ENCODE measurements around the gene IQCE. TPM values are rescaled to one million over a fixed set of nuclear protein-coding genes. Genes with fewer than 3 reads are reported as not detected.

IQCE gene
- total RNA-seq, 1 experiment from 2014 or later: 21.4 TPM

- Histone ChIP-seq H3K27me3 (ENCODE audit: insufficient read depth, low read length) (no peaks in the 10 kb centered on the region), H3K9me2 (ENCODE audit: insufficient read depth) (no peaks in the 10 kb centered on the region), H3K9ac (ENCODE audit: low read length) (no peak overlapping the region), H3K4me2 (ENCODE audit: low read length) (no peak overlapping the region), H3K4me1 (ENCODE audit: control insufficient read depth in 1 of 2, insufficient read depth in 2 of 2, low read length in 2 of 2) (peaks cover 0 to under 1% of the 10 kb centered on the region in 2 experiments; a peak in 1 of 4 replicates), H3K79me2 (ENCODE audit: insufficient read depth, low read length) (no peaks in the 10 kb centered on the region), H3K9me3 (ENCODE audit: control insufficient read depth in 1 of 2, insufficient read depth in 1 of 2, low read depth in 1 of 2, low read length in 2 of 2) (no peaks in the 10 kb centered on the region), H3K27ac (ENCODE audit: low read depth, low read length) (no peak overlapping the region), H3K36me3 (ENCODE audit: control insufficient read depth in 1 of 2, insufficient read depth in 2 of 2, low read length in 2 of 2) (peaks cover 5 to 10% of the 10 kb centered on the region in 2 experiments; a peak in 1 of 4 replicates), H2AFZ (ENCODE audit: low read depth, low read length, poor library complexity, severe bottlenecking) (no peak overlapping the region), H3K4me3 (replicated peaks in 1 of 2; ENCODE audit: low read depth in 1 of 2, low read length in 2 of 2) (no peak overlapping the region), H4K20me1 (ENCODE audit: insufficient read depth) (no peaks in the 10 kb centered on the region)
- ATAC-seq: no peak
- no peak for DNase-seq (ENCODE audit: low read depth, low spot score)
- intact Hi-C loops (cut with micrococcal nuclease): no loop called here
- POLR2A ChIA-PET: no interaction called here
- BruUV-seq (replicated peaks): no TSS peak
- RAD21 ChIA-PET (ENCODE audit: low non-redundant PET in 1 of 2, low total read pairs in 2 of 2, uncharacterized antibody in 2 of 2, unreplicated experiment in 2 of 2): no interaction called here
- CTCF ChIA-PET: no interaction called here
- TF ChIP-seq SP1 (IDR thresholded peaks at IDR 0.05; ENCODE audit: low read depth): no peak
- TF ChIP-seq CTCF (IDR thresholded peaks at IDR 0.05 in 2 of 3, conservative IDR thresholded peaks at IDR 0.05 in 1 of 3; ENCODE audit: borderline replicate concordance in 1 of 3, insufficient read depth in 1 of 3, low read depth in 2 of 3, low read length in 2 of 3): no peak
- TF ChIP-seq CEBPB (IDR thresholded peaks at IDR 0.05; ENCODE audit: low read depth): no peak
- TF ChIP-seq ZFX (IDR thresholded peaks at IDR 0.05): no peak
- TF ChIP-seq, protein P1, sequence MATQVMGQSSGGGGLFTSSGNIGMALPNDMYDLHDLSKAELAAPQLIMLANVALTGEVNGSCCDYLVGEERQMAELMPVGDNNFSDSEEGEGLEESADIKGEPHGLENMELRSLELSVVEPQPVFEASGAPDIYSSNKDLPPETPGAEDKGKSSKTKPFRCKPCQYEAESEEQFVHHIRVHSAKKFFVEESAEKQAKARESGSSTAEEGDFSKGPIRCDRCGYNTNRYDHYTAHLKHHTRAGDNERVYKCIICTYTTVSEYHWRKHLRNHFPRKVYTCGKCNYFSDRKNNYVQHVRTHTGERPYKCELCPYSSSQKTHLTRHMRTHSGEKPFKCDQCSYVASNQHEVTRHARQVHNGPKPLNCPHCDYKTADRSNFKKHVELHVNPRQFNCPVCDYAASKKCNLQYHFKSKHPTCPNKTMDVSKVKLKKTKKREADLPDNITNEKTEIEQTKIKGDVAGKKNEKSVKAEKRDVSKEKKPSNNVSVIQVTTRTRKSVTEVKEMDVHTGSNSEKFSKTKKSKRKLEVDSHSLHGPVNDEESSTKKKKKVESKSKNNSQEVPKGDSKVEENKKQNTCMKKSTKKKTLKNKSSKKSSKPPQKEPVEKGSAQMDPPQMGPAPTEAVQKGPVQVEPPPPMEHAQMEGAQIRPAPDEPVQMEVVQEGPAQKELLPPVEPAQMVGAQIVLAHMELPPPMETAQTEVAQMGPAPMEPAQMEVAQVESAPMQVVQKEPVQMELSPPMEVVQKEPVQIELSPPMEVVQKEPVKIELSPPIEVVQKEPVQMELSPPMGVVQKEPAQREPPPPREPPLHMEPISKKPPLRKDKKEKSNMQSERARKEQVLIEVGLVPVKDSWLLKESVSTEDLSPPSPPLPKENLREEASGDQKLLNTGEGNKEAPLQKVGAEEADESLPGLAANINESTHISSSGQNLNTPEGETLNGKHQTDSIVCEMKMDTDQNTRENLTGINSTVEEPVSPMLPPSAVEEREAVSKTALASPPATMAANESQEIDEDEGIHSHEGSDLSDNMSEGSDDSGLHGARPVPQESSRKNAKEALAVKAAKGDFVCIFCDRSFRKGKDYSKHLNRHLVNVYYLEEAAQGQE (IDR thresholded peaks at IDR 0.05; ENCODE audit: low read depth): no peak
- TF ChIP-seq YY1 (IDR thresholded peaks at IDR 0.05; ENCODE audit: extremely low read depth, insufficient replicate concordance, low read depth, low read length): no peak
- TF ChIP-seq POLR2A (IDR thresholded peaks at IDR 0.05; ENCODE audit: borderline replicate concordance, extremely low read depth, insufficient read depth, insufficient read length): no peak
- no peak for TF ChIP-seq RAD21 (IDR thresholded peaks at IDR 0.05; ENCODE audit: low read depth)
- TF ChIP-seq ZNF274 (IDR thresholded peaks at IDR 0.05; ENCODE audit: low read depth, low read length): no peak
- no peak for TF ChIP-seq ATF3 (IDR thresholded peaks at IDR 0.05)
- TF ChIP-seq SRF (IDR thresholded peaks at IDR 0.05; ENCODE audit: low read depth): no peak
- TF ChIP-seq EZH2phosphoT487 (IDR thresholded peaks at IDR 0.05; ENCODE audit: borderline replicate concordance): no peak
- TF ChIP-seq TCF7L2 (IDR thresholded peaks at IDR 0.05; ENCODE audit: borderline replicate concordance, extremely low read depth, insufficient read depth, insufficient read length): no peak
- no peak for TF ChIP-seq SIN3A (IDR thresholded peaks at IDR 0.05; ENCODE audit: low read depth)
- no peak for TF ChIP-seq ELF1 (IDR thresholded peaks at IDR 0.05; ENCODE audit: borderline replicate concordance, low read depth)
- no peak for TF ChIP-seq MAX (IDR thresholded peaks at IDR 0.05)
- TF ChIP-seq EGR1 (IDR thresholded peaks at IDR 0.05; ENCODE audit: low read depth): no peak
Measured at GRCh38 chr7:2577914-2578680, 19.3 kb downstream of the IQCE start.
